Pancreas (tissue), 10 donors: Measurements from ENCODE around the gene ZDHHC6. TPM values are rescaled to one million over a fixed set of nuclear protein-coding genes. Genes with fewer than 3 reads are reported as not detected.
A peak's percentile ranks its signal among the peaks of the same experiment; 100 is the strongest.

ENCODE experiments used
- ATAC-seq, 4 donors: fragments of 200-7000 bp; cut with Tn5 transposase; one replicate each; pipeline versions ENCODE4 v1.8.0 to v1.9.1; 2020; ENCODE audit warnings: mild to moderate bottlenecking in 4 of 4, moderate library complexity in 4 of 4
- DNase-seq, 6 donors: peaks; one replicate each; pipeline ENCODE4 v3.0.0-alpha.2; 2020
- FAIRE-seq: peaks from 2 replicates; lab custom pipeline; 2012; peaks lifted over from hg19 to GRCh38; lab: Jason Lieb, UNC
- H3K27ac ChIP-seq, 4 donors: fragments of 200-600 bp; sonication (generic); 1 replicate in 3 of 4; 2 replicates in 1 of 4; pipeline versions ENCODE4 v1.5.0 to v1.8.0; 2020
- H3K27me3 ChIP-seq, 4 donors: fragments of 200-600 bp; one replicate each; pipeline ENCODE4 v1.8.0; 2021
- H3K36me3 ChIP-seq, 3 donors: fragments of 200-600 bp; sonication (generic) in 1 of 3; one replicate each; pipeline versions ENCODE4 v1.5.0 to v1.8.0; 2020 to 2021
- H3K4me1 ChIP-seq, 3 donors: fragments of 200-600 bp; one replicate each; pipeline ENCODE4 v1.8.0; 2021
- H3K4me3 ChIP-seq, 4 donors: fragments of 200-600 bp; sonication (generic) in 2 of 4; one replicate each; pipeline versions ENCODE4 v1.5.0 to v1.8.0; 2020 to 2021
- H3K9me3 ChIP-seq, 4 donors: fragments of 200-600 bp; one replicate each; pipeline ENCODE4 v1.8.0; 2021
- CTCF ChIP-seq, 4 donors: fragments of 200-600 bp; sonication (generic) in 3 of 4; IDR thresholded peaks; one replicate each; pipeline versions ENCODE4 v1.5.0 to v1.8.0; 2021; ENCODE audit warnings: antibody characterized with exemption in 4 of 4
- WGBS, 2 donors: extraction: QIAGEN DNeasy Blood & Tissue Kit; methylation state at CpG; one replicate each; pipeline ENCODE4 v1.1.7; 2013; 5-methylcytosine and 5-hydroxymethylcytosine counted together
- intact Hi-C, 3 donors: fragments of 100-400 bp; cut with DNase I; formaldehyde crosslinking; loops; one replicate each; pipeline versions ENCODE4 v1.11.1 to v1.14.2; 2022
- polyA plus RNA-seq, 2 donors: library from polyadenylated mRNA; stranded (reverse); fragments of 200-250 nt; gene quantifications; one replicate each; pipeline ENCODE4 v1.2.3, GENCODE V29; 2013
- total RNA-seq, 6 donors: library from RNA; stranded (reverse); fragmentation: NEBNext Ultra II Directional in 4 of 6; extraction: Animal tissue kit (Norgen Biotek cat#: 25700) in 4 of 6; gene quantifications; one replicate each; pipeline versions ENCODE4 v1.2.1 to v1.2.4, GENCODE V29; 2021 to 2023
- donor health status: healthy with polysubstance abuse.
- donor health status: DM: no; HTN: no; CAD: no; lungs with moderate emphysema.
- donor health status: DM: no; HTN: no; CAD: no.
- donor health status: control.
- donor health status: control.
- donor health status: Bipolar disorder and iron deficiency.
- donor health status: DM: yes; HTN: yes; CAD: no.
- donor health status: DM: no; HTN: no; CAD: no.
- donor health status: DM: no; HTN: no; CAD: no.
- donor health status: DM: yes; HTN: yes; CAD: no.

The ZDHHC6 gene
- total and polyA plus RNA-seq, 8 donors, result 8.0 to 39.2 (median 12.6) TPM

DNA sequence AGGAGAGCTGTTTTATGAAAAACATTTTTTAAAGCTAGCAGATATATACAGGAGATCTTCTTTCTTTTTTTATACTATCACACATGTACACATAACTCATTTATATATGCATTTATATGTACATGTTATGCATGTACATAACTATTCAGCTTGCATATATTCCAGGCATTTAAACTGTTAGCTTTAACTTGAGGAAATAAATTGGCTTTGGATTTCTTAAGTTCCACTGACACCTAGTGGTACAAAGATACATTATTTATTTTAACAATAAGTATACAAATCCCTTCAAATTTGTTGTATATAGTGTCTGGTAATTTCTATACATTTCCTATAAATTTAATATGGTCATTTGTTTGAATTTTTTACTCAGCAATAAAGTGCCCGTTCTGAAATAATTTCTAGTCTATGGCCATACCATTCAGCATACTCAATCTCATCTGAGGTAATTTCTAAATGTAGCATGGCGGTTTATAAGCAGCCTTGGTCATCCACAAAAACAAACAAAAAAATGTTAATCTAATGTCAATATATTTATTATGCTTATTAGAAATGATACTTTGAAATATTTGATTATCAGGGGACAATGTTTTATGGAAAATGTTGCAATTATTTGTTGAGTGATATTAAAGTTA is 11.6 kb downstream of the ZDHHC6 start:
- DNase-seq (no peak), FAIRE-seq (peak; percentile 91), ATAC-seq (peak in 1 of 4 donors; percentile 41)
- 75% methylated on average over 2 of the region's 2 CpGs for WGBS, 2 donors
- TF ChIP-seq CTCF (IDR thresholded peaks at IDR 0.05), result peak in 3 of 4 donors; percentile 11 to 30 (median 22)
- Histone ChIP-seq H3K27me3 (no peaks in the 10 kb centered on the region), H3K9me3 (no peaks in the 10 kb centered on the region), H3K36me3 (peaks cover 0 to 32% (median 3%) of the 10 kb centered on the region in 3 donors), H3K27ac (no peak overlapping the region), H3K4me3 (no peak overlapping the region), H3K4me1 (no peaks in the 10 kb centered on the region)
- intact Hi-C loops, result no loop called here

DNA sequence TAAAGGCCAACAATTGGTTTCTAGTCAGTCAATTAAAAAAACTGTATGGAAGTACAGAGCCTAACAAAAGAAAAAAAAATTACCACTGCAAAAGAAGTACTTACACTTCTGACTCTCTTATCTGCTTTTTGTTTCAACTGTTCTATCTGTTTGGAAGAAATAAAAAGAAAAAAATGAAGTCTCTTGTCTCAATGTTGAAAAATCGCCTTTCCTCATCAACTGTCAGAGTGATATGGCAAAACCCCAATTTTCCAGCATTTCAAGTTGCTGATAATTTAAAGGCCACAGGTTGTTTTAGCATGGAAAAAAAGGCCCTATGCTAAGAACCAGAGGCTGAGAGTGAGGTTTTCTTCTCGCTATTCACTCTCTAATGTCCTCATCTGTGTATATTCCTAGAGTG is 13.6 kb downstream of the ZDHHC6 start:
- no peak for ATAC-seq
- peaks cover 0 to 28% (median 3%) of the 10 kb centered on the region in 3 donors for H3K36me3 ChIP-seq
- no peaks in the 10 kb centered on the region for H3K27me3 ChIP-seq
- H3K4me3 ChIP-seq, result no peak overlapping the region
- TF ChIP-seq CTCF (IDR thresholded peaks at IDR 0.05), result no peak
- no peaks in the 10 kb centered on the region for H3K9me3 ChIP-seq
- 72 to 76% methylated on average over 2 of the region's 2 CpGs for WGBS, 2 donors
- intact Hi-C loops, result no loop called here
- no peaks in the 10 kb centered on the region for H3K4me1 ChIP-seq
- DNase-seq, result no peak
- no peak overlapping the region for H3K27ac ChIP-seq
- FAIRE-seq, result no peak

- ATAC-seq (no peak), DNase-seq (peak in 1 of 6 donors; percentile 39), FAIRE-seq (no peak)
- H3K4me1 ChIP-seq, result no peaks in the 10 kb centered on the region
- no peak overlapping the region for H3K27ac ChIP-seq
- peaks cover 0 to 21% (median 3%) of the 10 kb centered on the region in 3 donors for H3K36me3 ChIP-seq
- H3K4me3 ChIP-seq, result no peak overlapping the region
- WGBS, 2 donors, result 75 to 84% methylated on average over 15 of the region's 15 CpGs
- intact Hi-C loops, result no loop called here
- H3K9me3 ChIP-seq, result no peaks in the 10 kb centered on the region
- TF ChIP-seq CTCF (IDR thresholded peaks at IDR 0.05), result no peak
- H3K27me3 ChIP-seq, result no peaks in the 10 kb centered on the region
These were observed 17.0 kb downstream of the ZDHHC6 start for GRCh38 chr10:112429654-112430230.

DNA sequence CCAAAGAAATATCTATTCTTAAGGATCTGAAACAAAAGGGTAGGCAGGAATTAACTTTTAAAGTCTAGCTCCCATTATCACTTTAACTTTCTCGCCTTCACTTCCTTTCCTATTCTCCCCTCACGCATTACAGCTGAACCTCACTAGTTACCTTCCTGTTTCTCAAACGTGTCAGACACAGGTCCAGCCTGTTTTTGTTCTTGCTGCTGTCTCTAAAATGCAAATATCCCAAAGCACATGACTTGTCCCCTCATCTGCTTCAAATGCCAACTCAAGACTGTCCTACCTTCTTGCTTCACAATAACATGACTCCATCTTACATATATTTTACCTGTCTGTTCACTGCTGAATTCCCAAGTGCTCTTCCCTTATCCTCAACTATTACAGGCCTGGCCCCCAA is 17.6 kb downstream of the ZDHHC6 start:
- WGBS, 2 donors, result 76 to 81% methylated on average over 3 of the region's 3 CpGs
- Histone ChIP-seq H3K27ac (no peak overlapping the region), H3K4me1 (no peaks in the 10 kb centered on the region), H3K4me3 (no peak overlapping the region), H3K9me3 (no peaks in the 10 kb centered on the region), H3K27me3 (no peaks in the 10 kb centered on the region), H3K36me3 (peaks cover 0 to 21% (median 3%) of the 10 kb centered on the region in 3 donors)
- no peak for TF ChIP-seq CTCF (IDR thresholded peaks at IDR 0.05)
- no peak for ATAC-seq
- FAIRE-seq, result no peak
- intact Hi-C loops, result no loop called here
- DNase-seq, result no peak

DNA sequence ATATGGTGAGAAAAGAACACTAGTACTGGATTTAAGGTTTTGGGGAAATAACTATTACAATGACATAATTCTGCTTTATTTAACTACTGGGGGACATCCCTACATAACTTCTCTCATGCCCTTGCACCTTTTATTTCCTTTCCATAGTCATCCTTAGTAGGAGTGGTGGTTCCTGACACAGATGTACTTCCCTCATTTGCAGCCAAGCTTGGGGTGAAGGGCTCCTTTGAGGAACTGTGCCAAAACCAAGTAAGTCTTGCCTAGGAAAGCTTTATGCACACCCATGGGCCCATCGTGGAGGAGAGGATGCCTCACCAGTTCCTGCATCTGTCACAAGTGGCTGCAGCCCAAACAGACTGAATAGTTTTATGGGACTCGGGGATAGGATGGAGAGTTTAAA is 20.6 kb downstream of the ZDHHC6 start:
- DNase-seq, result no peak
- Histone ChIP-seq H3K36me3 (peaks cover 0 to 12% (median 5%) of the 10 kb centered on the region in 3 donors), H3K9me3 (no peaks in the 10 kb centered on the region), H3K27ac (no peak overlapping the region), H3K27me3 (no peaks in the 10 kb centered on the region), H3K4me3 (no peak overlapping the region), H3K4me1 (no peaks in the 10 kb centered on the region)
- no peak for FAIRE-seq
- 64 to 76% methylated on average over 2 of the region's 2 CpGs for WGBS, 2 donors
- ATAC-seq, result no peak
- intact Hi-C loops, result no loop called here
- TF ChIP-seq CTCF (IDR thresholded peaks at IDR 0.05), result no peak
